GM21723 (cell line): ENCODE measurements around the gene MRPS25.
A peak's percentile ranks its signal among the peaks of the same experiment; 100 is the strongest.

Experiments used
- ATAC-seq: cut with Tn5 transposase; IDR thresholded peaks from one replicate; pipeline ENCODE4 v1.9.1; 2021; ENCODE audit warnings: mild to moderate bottlenecking, moderate library complexity; ENCODE audit not compliant: unreplicated experiment

Gene MRPS25

DNA sequence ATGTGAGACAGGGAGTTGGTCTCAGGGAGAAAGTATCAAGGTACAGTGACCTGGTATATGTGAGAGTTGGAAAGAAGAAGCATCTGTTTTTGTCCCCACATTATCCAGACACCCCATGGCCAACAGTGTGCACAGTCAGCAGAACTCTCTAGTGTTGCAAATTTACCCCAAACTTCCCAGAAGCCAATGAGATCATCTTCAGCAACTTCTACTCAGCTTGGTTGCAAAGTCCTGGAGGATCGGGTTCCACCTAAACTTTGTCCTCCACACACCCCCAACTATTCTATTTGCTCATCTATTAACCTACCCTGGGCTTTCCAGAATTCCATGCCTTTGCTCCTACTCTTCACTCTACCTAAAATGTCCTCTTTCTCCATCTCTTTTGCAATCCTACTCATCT, 18.1 kb upstream of the MRPS25 start:
- no peak for ATAC-seq

DNA sequence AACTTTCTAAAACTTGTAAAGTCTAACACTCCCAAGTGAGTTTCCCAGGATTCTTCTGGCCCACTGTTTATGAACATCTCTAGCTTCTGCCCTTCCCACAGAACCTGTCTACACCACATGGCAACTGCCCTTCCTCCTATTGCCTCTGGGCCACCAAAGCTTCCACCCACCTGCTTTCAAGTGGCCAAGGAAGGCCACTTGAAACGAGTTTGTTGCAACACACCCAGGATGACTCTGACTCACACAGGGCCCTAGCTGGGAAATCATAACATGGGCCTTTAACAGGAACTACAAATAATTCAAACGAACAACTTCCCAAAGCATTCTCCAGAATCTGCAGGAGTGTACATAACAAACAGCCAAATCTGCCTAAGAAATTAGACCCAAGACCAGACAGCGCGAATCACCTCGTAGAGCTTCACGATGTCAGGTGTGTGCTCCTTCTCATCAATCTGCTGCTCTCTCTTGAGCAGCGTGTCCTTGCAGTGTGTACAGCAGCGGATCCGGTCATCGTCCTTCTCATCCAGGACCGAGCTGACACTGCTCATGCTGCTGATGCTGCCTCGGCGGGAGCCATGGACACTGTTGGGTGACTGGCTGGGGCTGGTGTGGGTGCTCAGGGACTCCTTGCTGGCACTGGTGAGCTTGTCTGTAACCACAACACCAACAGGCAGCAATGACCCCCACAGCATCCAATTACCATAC, 17.0 kb upstream of the MRPS25 start:
- ATAC-seq, result no peak

DNA sequence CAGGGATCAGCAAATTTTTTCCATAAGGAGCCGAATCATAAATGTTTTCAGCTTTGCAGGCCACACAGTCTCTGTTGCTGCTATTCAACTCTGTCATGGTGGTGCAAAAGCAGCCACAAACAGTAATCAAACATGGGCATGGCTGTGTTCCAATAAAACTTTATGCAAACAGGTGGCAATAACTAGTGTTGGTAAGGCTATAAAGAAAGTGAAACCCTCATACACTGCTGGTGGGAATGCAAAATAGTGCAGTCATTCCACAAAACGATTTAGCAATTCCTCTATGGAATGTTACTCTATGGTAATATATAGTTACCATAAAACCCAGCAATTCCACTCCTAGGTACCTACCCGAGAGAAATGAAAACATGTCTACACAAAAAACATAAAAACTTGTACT, 14.0 kb upstream of the MRPS25 start:
- no peak for ATAC-seq

GRCh38 chr3:15074500-15074899, 9.4 kb upstream of the MRPS25 start:
- ATAC-seq, result no peak

DNA sequence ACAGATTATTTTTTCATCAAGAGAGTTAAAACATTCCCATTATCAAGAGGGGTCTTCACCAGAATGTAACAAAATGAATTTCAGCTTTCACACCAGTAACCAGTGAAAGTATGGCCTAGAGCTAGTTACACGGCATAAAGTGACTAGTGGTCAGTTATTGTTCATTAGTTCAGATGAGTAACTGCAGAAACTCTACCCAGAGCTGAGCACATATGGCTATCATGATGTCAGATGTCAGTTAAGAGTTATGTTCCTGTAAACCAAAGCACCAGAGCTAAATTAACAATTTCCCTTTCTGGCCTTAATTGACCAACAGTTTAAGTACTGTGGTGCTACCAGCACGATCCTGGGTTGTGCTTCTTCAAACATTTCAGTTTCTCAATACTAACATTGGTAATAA, 6.6 kb upstream of the MRPS25 start:
- ATAC-seq, result no peak

DNA sequence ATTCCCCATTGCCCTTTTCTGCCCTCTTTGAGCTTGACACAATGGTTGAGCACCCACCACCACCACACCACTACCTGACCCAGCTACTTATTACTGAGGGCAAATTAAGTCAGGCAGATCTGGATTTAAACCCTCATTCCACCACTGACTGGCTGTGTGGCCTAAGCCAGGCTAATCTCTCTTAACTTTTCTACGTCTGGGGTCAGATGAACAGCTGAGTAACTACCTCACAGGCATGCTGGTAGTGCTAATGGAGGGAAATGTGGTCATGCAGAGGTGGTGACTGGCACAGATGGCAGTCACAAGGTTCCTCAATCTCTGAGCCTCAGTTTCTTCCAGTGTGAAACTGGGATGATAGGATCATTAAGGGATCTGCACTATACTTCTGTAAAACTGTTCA, 4.3 kb upstream of the MRPS25 start:
- ATAC-seq, result no peak

DNA sequence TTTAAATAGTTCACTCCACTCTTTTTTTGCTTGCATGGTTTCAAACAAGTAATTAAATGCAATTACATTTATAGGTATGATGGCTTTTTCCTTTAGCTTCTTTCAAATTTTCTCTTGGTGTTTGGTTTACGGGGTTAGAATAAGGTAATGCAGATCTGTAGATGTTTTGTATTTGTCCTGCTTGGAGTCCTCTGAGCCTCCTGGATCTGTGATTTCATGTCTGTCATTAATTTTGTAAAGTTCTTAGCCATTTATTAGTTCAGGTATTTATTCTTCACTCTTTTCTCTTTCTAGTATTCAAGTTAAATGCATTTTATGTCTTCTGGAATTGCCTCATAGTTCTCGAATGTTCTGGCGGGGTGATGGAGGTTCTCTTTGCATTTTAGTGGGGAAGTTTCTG, 1.4 kb upstream of the MRPS25 start:
- no peak for ATAC-seq

DNA sequence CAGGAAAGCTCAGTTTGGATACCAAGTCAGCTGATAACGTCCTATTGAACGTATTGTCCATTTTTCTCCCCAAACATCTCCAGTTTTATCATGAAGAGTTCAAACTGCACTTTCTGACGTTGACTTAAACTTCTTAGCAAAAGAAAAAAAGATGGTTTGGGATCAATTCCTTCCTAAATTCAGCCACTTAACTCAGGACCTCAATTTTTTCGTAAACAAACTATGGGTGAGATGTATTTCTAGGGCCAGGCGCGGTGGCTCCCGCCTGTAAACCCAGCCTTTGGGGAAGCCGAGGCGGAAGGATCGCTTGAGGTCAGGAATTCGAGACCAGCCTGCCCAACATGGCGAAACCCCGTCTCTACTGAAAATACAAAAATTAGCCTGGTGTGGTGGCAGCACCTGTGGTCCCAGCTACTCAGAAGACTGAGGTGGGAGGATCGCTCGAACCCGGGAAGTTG, 464 bp upstream of the MRPS25 start:
- ATAC-seq, result no peak

DNA sequence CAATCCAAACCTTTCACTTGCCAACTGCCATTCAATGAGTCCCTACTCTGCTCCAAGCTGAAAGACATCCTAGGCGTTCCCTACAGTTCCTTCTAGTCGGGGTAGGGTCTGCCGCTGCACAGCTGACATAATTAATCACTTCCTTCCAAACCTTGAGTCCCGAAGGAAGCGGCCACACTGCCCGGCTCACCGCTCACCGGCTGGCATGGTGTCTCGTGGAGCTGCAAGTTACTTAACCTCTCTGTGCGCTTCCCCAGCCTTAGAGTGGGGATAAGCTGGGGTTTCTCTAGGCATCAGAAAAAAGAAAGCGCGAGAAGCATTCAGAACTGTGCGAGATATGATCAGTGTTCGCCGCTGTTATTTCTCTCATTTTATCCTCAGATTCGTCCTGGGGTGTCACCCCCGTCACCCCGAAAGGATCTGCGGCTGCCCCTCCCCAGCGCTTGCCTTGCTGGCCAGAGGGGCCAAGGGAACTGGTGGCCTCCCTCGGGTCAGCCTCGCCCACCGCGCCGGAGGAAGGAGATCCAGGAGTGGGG, 748 bp downstream of the MRPS25 start:
- ATAC-seq, result peak; percentile 35

- no peak for ATAC-seq
These were observed 1.3 kb downstream of the MRPS25 start for GRCh38 chr3:15063656-15064286.

GRCh38 chr3:15063238-15063637, 1.9 kb downstream of the MRPS25 start:
- no peak for ATAC-seq

- ATAC-seq, result no peak
These were observed 5.1 kb downstream of the MRPS25 start for GRCh38 chr3:15060029-15060428.

GRCh38 chr3:15056676-15057404, 8.3 kb downstream of the MRPS25 start:
- ATAC-seq, result no peak

DNA sequence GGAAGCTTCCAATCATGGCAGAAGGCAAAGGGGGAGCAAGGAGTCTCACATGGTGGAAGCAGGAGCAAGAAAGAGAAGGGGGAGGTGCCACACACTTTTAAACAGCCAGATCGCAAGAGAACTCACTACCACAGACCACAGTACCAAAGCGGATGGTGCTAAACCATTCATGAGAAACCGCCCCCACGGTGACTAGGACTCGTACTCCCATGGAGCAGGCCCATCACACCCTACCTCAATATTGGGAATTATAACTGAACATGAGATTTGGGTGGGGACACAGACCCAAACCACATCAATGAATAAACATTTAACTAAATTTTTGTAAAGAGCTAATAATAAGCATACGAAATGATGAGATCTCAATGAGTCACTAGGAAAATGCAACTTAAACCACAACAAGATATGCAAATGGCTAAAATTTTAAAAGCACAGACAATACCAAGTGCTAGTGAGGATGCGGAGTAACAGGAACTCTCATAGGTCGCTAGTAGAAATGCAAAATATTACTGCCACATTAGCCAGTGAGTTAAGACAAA, 10.0 kb downstream of the MRPS25 start:
- ATAC-seq, result peak; percentile 41

GRCh38 chr3:15053541-15053940, 11.6 kb downstream of the MRPS25 start:
- ATAC-seq, result no peak

GRCh38 chr3:15052335-15053242, 12.5 kb downstream of the MRPS25 start:
- no peak for ATAC-seq

DNA sequence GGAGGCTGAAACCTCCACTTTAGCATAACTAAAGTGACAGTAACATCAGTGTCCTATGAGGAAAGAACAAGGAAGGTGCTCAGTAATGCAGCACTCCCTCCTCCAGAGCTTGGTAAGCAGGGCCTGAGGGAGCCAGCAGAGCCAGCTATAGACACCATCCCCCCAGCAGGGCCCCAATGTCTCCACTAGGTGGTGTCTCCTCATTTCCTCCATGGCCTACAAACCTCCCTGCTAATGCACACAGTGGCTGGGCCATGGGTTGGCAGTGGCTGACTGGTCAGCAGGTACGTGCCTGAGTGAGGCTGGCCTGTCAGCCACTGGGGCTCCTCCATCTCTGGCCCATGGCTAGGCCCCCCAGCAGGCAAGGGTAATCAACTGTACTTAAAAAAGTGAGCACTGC, 13.6 kb downstream of the MRPS25 start:
- peak; percentile 66 for ATAC-seq

- ATAC-seq, result peak; percentile 74
These were observed 14.6 kb downstream of the MRPS25 start for GRCh38 chr3:15050405-15051092.

GRCh38 chr3:15049584-15049983, 15.5 kb downstream of the MRPS25 start:
- no peak for ATAC-seq

DNA sequence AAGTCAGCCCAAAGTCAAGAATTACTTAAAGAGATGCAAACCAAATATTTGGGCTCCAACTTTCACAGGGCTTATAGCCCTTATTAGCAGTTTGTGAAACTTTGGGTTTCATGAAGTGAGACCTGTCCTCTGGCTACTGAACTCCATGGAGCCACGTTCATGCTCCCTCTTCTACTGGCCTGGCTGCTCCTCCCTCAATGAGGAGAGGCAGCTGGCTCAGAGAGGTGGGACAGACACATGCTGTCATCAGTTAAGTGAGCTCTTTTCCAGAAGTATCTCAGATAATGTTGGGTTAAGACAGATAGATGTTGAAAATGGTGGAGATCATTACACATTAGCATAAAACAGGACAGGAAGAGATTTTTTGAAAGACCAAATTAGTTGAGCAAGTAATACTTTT, 19.4 kb downstream of the MRPS25 start:
- ATAC-seq, result no peak
